HEK293 (cell line): ENCODE measurements around the gene INPP5A.

Experiments used
- CTCF ChIA-PET: fragments of 350-600 bp; formaldehyde crosslinking; extraction: SDS; loops from one replicate; lab custom pipeline; 2021; ENCODE audit warnings: antibody characterized with exemption; lab: Yijun Ruan, JAX
- POLR2A ChIA-PET: fragments of 300-600 bp; formaldehyde crosslinking; extraction: SDS; loops from one replicate; lab custom pipeline; 2020; ENCODE audit warnings: antibody characterized with exemption, inconsistent platforms; lab: Yijun Ruan, JAX
- H3K27ac ChIP-seq: fragments of 200-500 bp; sonication (Bioruptor generic); 2 replicates; pipeline ENCODE4 v1.5.1; 2014; ENCODE audit warnings: low read depth, low read length, control low read depth, inconsistent platforms; ENCODE audit errors: extremely low read depth
- H3K36me3 ChIP-seq, 2 experiments: fragments of 200-500 bp in 1 of 2; sonication (Bioruptor generic) in 1 of 2; 1 replicate in 1 of 2; 2 replicates in 1 of 2; pipeline ENCODE4 v1.5.1; 2014 to 2017; ENCODE audit warnings: inconsistent platforms in 2 of 2, low read length in 2 of 2; ENCODE audit not compliant: control insufficient read depth in 2 of 2, insufficient read depth in 1 of 2
- H3K4me1 ChIP-seq: fragments of 200-500 bp; sonication (Bioruptor generic); 2 replicates; pipeline ENCODE4 v1.5.1; 2014; ENCODE audit warnings: mild to moderate bottlenecking, low read length, inconsistent platforms; ENCODE audit not compliant: control insufficient read depth, insufficient read depth
- H3K4me3 ChIP-seq: 2 replicates; pipeline ENCODE4 v1.5.1; 2011; ENCODE audit warnings: low read depth, mild to moderate bottlenecking, control low read depth, low read length, moderate library complexity
- H3K9me3 ChIP-seq: fragments of 200-500 bp; sonication (Bioruptor generic); 2 replicates; pipeline ENCODE4 v1.5.1; 2014; ENCODE audit warnings: low read depth, low read length, inconsistent platforms; ENCODE audit not compliant: control insufficient read depth, insufficient read depth
- REPIN1 ChIP-seq: fragments of 450-650 bp; formaldehyde crosslinking; IDR thresholded peaks from 2 replicates; pipeline ENCODE4 v1.5.1; 2017; ENCODE audit warnings: missing biosample characterization, missing genetic modification characterization, low read depth
- SCRT2 ChIP-seq: fragments of 450-650 bp; formaldehyde crosslinking; IDR thresholded peaks from 2 replicates; pipeline ENCODE4 v1.5.1; 2016; ENCODE audit warnings: missing biosample characterization, missing genetic modification characterization
- SP3 ChIP-seq: fragments of 450-650 bp; formaldehyde crosslinking; IDR thresholded peaks from 2 replicates; pipeline ENCODE4 v1.5.1; 2016; ENCODE audit warnings: missing biosample characterization, missing genetic modification characterization
- ZEB2 ChIP-seq: fragments of 450-650 bp; formaldehyde crosslinking; IDR thresholded peaks from 2 replicates; pipeline ENCODE4 v1.5.1; 2016; ENCODE audit warnings: missing biosample characterization, missing genetic modification characterization
- ZIC2 ChIP-seq: fragments of 450-650 bp; formaldehyde crosslinking; IDR thresholded peaks from 2 replicates; pipeline ENCODE4 v1.5.1; 2016; ENCODE audit warnings: missing biosample characterization, missing genetic modification characterization
- ZNF121 ChIP-seq: fragments of 450-650 bp; formaldehyde crosslinking; IDR thresholded peaks from 2 replicates; pipeline ENCODE4 v1.5.1; 2016; ENCODE audit warnings: missing biosample characterization, missing genetic modification characterization
- ZNF133 ChIP-seq: fragments of 450-650 bp; formaldehyde crosslinking; IDR thresholded peaks from 2 replicates; pipeline ENCODE4 v1.5.1; 2016; ENCODE audit warnings: missing biosample characterization, missing genetic modification characterization
- ZNF16 ChIP-seq: fragments of 450-650 bp; formaldehyde crosslinking; IDR thresholded peaks from 2 replicates; pipeline ENCODE4 v1.5.1; 2016; ENCODE audit warnings: low read depth, missing biosample characterization, missing genetic modification characterization
- ZNF169 ChIP-seq: fragments of 450-650 bp; formaldehyde crosslinking; IDR thresholded peaks from 2 replicates; pipeline ENCODE4 v1.5.1; 2016; ENCODE audit warnings: missing biosample characterization, missing genetic modification characterization
- ZNF174 ChIP-seq: fragments of 450-650 bp; formaldehyde crosslinking; IDR thresholded peaks from 2 replicates; pipeline ENCODE4 v1.5.0; 2017; ENCODE audit warnings: missing biosample characterization, mild to moderate bottlenecking, missing genetic modification characterization
- ZNF19 ChIP-seq: fragments of 450-650 bp; formaldehyde crosslinking; IDR thresholded peaks from 2 replicates; pipeline ENCODE4; 2016; ENCODE audit warnings: missing biosample characterization, missing genetic modification characterization, low read depth
- ZNF274 ChIP-seq, 2 experiments: fragments of 200-500 bp in 1 of 2; fragments of 450-650 bp in 1 of 2; sonication (Bioruptor generic) in 1 of 2; formaldehyde crosslinking in 1 of 2; IDR thresholded peaks; 2 replicates each; pipeline versions ENCODE4 v1.5.1 to v1.6.1; 2014 to 2016; ENCODE audit warnings: borderline replicate concordance in 1 of 2, inconsistent platforms in 1 of 2, low read length in 1 of 2, missing biosample characterization in 1 of 2, missing genetic modification characterization in 1 of 2
- ZNF335 ChIP-seq: fragments of 450-650 bp; formaldehyde crosslinking; conservative IDR thresholded peaks from 2 replicates; pipeline ENCODE4 v1.5.1; 2016; ENCODE audit warnings: missing biosample characterization, missing genetic modification characterization
- ZNF48 ChIP-seq: fragments of 450-650 bp; formaldehyde crosslinking; IDR thresholded peaks from 2 replicates; pipeline ENCODE4 v1.5.1; 2016; ENCODE audit warnings: missing biosample characterization, missing genetic modification characterization
- ZNF501 ChIP-seq: fragments of 450-650 bp; formaldehyde crosslinking; IDR thresholded peaks from 2 replicates; pipeline ENCODE4 v1.5.1; 2016; ENCODE audit warnings: missing biosample characterization, missing genetic modification characterization
- ZNF555 ChIP-seq: fragments of 450-650 bp; formaldehyde crosslinking; conservative IDR thresholded peaks from 2 replicates; pipeline ENCODE4 v1.5.1; 2017; ENCODE audit warnings: missing biosample characterization, mild to moderate bottlenecking, missing genetic modification characterization, inconsistent platforms
- ZNF558 ChIP-seq: fragments of 450-650 bp; formaldehyde crosslinking; IDR thresholded peaks from 2 replicates; pipeline ENCODE4 v1.5.1; 2016; ENCODE audit warnings: missing biosample characterization, missing genetic modification characterization
- ZNF561 ChIP-seq: fragments of 450-650 bp; IDR thresholded peaks from 2 replicates; pipeline ENCODE4 v1.5.1; 2018; ENCODE audit warnings: missing biosample characterization, missing genetic modification characterization, borderline replicate concordance
- ZNF654 ChIP-seq: fragments of 450-650 bp; formaldehyde crosslinking; IDR thresholded peaks from 2 replicates; pipeline ENCODE4 v1.5.1; 2016; ENCODE audit warnings: low read depth, missing biosample characterization, missing genetic modification characterization
- ZNF76 ChIP-seq: fragments of 450-650 bp; formaldehyde crosslinking; IDR thresholded peaks from 2 replicates; pipeline ENCODE4; 2016; ENCODE audit warnings: low read depth, missing biosample characterization, missing genetic modification characterization, borderline replicate concordance
- ZNF791 ChIP-seq: fragments of 450-650 bp; formaldehyde crosslinking; IDR thresholded peaks from 2 replicates; pipeline ENCODE4 v1.5.1; 2016; ENCODE audit warnings: missing biosample characterization, missing genetic modification characterization
- TF ChIP-seq, protein P1 (sequence below): fragments of 450-650 bp; formaldehyde crosslinking; IDR thresholded peaks from 2 replicates; pipeline ENCODE4 v1.5.1; 2016; ENCODE audit warnings: missing biosample characterization, missing genetic modification characterization
- TF ChIP-seq, protein P2 (sequence below): fragments of 450-650 bp; formaldehyde crosslinking; IDR thresholded peaks from 2 replicates; pipeline ENCODE4 v1.5.1; 2017; ENCODE audit warnings: missing biosample characterization, missing genetic modification characterization
- TF ChIP-seq, protein P3 (sequence below): fragments of 450-650 bp; formaldehyde crosslinking; IDR thresholded peaks from 2 replicates; pipeline ENCODE4 v1.5.1; 2016; ENCODE audit warnings: missing biosample characterization, missing genetic modification characterization
- TF ChIP-seq, protein P4 (sequence below): IDR thresholded peaks from 2 replicates; pipeline ENCODE4 v1.6.1; 2011; ENCODE audit warnings: mild to moderate bottlenecking, low read depth, low read length, borderline replicate concordance
- TF ChIP-seq, protein P5 (sequence below): fragments of 450-650 bp; formaldehyde crosslinking; IDR thresholded peaks from 2 replicates; pipeline ENCODE4 v1.5.1; 2017; ENCODE audit warnings: missing biosample characterization, missing genetic modification characterization

The INPP5A gene

DNA sequence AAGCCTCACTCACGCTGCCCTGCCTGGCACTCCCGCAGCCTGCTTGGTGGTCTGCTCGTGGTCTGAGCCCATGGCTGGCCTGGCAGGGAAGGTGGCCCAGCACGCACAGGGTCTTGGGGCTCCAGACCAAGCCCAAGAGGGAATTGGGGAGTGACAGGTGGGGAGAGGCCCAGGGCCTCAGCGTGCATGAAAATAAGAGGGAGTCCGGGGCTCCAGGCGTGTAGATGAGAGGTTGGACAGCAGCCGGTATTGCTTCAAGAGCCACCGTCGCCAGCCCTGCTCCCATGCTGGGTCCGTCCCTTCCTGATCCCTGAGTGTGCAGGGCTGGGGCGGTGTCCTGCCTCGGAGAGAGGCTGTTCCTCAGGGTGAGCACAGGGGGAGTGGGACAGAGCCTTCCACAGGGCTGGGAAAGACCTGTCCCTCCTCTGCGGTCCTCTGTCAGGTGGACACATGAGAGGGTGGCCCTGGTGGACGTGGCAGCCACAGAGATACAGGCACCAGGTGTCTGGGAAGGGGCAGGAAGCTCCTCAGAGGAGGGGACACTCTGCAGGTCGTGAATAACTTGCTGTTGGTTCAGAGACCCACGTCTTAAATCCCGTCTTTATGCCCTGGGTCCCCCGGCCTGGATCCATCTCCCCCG is 113.1 kb downstream of the INPP5A start:
- CTCF ChIA-PET = no interaction called here
- no peaks in the 10 kb centered on the region for H3K4me1 ChIP-seq
- no peak overlapping the region for H3K27ac ChIP-seq
- H3K4me3 ChIP-seq = no peak overlapping the region
- POLR2A ChIA-PET = no interaction called here
- no peaks in the 10 kb centered on the region for H3K36me3 ChIP-seq
- no peak for TF ChIP-seq ZEB2
- TF ChIP-seq ZNF16 (tag by site-specific recombination) = no peak
- no peak for TF ChIP-seq REPIN1 (tag by site-specific recombination)
- TF ChIP-seq ZNF558 (tag by site-specific recombination) = no peak
- TF ChIP-seq, protein P1, sequence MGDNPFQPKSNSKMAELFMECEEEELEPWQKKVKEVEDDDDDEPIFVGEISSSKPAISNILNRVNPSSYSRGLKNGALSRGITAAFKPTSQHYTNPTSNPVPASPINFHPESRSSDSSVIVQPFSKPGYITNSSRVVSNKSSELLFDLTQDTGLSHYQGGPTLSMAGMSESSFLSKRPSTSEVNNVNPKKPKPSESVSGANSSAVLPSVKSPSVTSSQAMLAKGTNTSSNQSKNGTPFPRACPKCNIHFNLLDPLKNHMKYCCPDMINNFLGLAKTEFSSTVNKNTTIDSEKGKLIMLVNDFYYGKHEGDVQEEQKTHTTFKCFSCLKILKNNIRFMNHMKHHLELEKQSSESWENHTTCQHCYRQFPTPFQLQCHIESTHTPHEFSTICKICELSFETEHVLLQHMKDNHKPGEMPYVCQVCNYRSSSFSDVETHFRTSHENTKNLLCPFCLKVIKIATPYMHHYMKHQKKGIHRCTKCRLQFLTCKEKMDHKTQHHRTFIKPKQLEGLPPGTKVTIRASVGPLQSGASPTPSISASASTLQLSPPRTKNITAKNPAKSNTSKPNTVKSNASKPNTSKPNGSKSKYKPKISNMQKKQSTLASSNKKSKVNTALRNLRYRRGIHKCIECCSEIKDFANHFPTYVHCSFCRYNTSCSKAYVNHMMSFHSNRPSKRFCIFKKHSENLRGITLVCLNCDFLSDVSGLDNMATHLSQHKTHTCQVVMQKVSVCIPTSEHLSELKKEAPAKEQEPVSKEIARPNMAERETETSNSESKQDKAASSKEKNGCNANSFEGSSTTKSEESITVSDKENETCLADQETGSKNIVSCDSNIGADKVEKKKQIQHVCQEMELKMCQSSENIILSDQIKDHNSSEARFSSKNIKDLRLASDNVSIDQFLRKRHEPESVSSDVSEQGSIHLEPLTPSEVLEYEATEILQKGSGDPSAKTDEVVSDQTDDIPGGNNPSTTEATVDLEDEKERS (tag by site-specific recombination) = no peak
- TF ChIP-seq ZNF335 = no peak
- no peak for TF ChIP-seq SCRT2 (tag by site-specific recombination)
- TF ChIP-seq, protein P2, sequence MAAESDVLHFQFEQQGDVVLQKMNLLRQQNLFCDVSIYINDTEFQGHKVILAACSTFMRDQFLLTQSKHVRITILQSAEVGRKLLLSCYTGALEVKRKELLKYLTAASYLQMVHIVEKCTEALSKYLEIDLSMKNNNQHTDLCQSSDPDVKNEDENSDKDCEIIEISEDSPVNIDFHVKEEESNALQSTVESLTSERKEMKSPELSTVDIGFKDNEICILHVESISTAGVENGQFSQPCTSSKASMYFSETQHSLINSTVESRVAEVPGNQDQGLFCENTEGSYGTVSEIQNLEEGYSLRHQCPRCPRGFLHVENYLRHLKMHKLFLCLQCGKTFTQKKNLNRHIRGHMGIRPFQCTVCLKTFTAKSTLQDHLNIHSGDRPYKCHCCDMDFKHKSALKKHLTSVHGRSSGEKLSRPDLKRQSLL = no peak
- TF ChIP-seq, protein P3, sequence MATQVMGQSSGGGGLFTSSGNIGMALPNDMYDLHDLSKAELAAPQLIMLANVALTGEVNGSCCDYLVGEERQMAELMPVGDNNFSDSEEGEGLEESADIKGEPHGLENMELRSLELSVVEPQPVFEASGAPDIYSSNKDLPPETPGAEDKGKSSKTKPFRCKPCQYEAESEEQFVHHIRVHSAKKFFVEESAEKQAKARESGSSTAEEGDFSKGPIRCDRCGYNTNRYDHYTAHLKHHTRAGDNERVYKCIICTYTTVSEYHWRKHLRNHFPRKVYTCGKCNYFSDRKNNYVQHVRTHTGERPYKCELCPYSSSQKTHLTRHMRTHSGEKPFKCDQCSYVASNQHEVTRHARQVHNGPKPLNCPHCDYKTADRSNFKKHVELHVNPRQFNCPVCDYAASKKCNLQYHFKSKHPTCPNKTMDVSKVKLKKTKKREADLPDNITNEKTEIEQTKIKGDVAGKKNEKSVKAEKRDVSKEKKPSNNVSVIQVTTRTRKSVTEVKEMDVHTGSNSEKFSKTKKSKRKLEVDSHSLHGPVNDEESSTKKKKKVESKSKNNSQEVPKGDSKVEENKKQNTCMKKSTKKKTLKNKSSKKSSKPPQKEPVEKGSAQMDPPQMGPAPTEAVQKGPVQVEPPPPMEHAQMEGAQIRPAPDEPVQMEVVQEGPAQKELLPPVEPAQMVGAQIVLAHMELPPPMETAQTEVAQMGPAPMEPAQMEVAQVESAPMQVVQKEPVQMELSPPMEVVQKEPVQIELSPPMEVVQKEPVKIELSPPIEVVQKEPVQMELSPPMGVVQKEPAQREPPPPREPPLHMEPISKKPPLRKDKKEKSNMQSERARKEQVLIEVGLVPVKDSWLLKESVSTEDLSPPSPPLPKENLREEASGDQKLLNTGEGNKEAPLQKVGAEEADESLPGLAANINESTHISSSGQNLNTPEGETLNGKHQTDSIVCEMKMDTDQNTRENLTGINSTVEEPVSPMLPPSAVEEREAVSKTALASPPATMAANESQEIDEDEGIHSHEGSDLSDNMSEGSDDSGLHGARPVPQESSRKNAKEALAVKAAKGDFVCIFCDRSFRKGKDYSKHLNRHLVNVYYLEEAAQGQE (tag by site-specific recombination) = no peak
- no peak for TF ChIP-seq ZNF19
- TF ChIP-seq, protein P4, sequence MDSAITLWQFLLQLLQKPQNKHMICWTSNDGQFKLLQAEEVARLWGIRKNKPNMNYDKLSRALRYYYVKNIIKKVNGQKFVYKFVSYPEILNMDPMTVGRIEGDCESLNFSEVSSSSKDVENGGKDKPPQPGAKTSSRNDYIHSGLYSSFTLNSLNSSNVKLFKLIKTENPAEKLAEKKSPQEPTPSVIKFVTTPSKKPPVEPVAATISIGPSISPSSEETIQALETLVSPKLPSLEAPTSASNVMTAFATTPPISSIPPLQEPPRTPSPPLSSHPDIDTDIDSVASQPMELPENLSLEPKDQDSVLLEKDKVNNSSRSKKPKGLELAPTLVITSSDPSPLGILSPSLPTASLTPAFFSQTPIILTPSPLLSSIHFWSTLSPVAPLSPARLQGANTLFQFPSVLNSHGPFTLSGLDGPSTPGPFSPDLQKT = no peak
- no peak for TF ChIP-seq ZNF791 (tag by site-specific recombination)
- TF ChIP-seq ZIC2 (tag by site-specific recombination) = no peak
- no peak for TF ChIP-seq ZNF174
- TF ChIP-seq SP3 (tag by site-specific recombination) = no peak
- no peak for TF ChIP-seq ZNF561 (tag by site-specific recombination)
- no peaks in the 10 kb centered on the region for H3K9me3 ChIP-seq

DNA sequence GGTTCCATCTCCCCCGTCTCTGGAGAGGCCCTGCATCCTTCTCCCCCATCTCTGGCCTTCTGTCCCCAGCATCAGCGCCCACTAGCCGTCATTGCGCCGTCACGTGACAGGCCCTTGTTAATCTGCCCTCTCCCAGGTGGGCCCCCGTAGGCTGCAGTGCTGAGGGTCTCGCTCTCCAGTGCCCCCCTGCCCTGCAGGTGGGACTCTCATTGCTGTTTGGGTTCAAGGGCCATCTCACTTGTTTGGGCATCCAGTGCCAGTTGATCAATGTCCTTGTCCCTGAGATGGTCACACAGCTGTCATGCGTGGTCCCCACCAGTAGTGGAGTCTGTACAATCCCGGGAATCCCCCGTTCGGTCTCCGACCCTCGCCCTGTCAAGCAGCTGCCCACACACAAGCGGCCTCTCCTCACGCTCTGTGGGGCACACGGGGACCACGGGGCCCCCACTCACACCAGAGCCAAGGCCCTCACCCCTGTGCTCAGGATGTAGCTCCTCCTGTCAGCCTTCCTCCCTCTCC is 114.0 kb downstream of the INPP5A start:
- Histone ChIP-seq H3K9me3 (no peaks in the 10 kb centered on the region), H3K27ac (no peak overlapping the region), H3K36me3 (no peaks in the 10 kb centered on the region), H3K4me1 (no peaks in the 10 kb centered on the region), H3K4me3 (no peak overlapping the region)
- ChIA-PET CTCF (no interaction called here), POLR2A (no interaction called here)
- no peak for TF ChIP-seq ZNF48 (tag by site-specific recombination)
- TF ChIP-seq ZNF76 (tag by site-specific recombination) = no peak
- no peak for TF ChIP-seq ZNF654 (tag by site-specific recombination)
- TF ChIP-seq ZNF555 = no peak
- TF ChIP-seq ZNF133 = no peak
- TF ChIP-seq ZNF501 (tag by site-specific recombination) = no peak
- TF ChIP-seq ZNF121 (tag by site-specific recombination) = no peak
- no peak for TF ChIP-seq ZNF169
- no peak for TF ChIP-seq ZNF791 (tag by site-specific recombination)
- TF ChIP-seq ZNF274 (IDR thresholded peaks at IDR 0.05; ENCODE audit: low read length) = no peak
- no peak for TF ChIP-seq ZNF274 (tag by site-specific recombination; IDR thresholded peaks at IDR 0.05; ENCODE audit: borderline replicate concordance)
- TF ChIP-seq, protein P5, sequence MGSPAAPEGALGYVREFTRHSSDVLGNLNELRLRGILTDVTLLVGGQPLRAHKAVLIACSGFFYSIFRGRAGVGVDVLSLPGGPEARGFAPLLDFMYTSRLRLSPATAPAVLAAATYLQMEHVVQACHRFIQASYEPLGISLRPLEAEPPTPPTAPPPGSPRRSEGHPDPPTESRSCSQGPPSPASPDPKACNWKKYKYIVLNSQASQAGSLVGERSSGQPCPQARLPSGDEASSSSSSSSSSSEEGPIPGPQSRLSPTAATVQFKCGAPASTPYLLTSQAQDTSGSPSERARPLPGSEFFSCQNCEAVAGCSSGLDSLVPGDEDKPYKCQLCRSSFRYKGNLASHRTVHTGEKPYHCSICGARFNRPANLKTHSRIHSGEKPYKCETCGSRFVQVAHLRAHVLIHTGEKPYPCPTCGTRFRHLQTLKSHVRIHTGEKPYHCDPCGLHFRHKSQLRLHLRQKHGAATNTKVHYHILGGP (tag by site-specific recombination) = no peak
